Spleen (tissue), 13 donors: ENCODE results near the gene LRRC57. TPM values are rescaled to one million over a fixed set of nuclear protein-coding genes. Genes with fewer than 3 reads are reported as not detected.

Experiments used
- DNase-seq: peaks from one replicate; pipeline ENCODE4 v3.0.0-alpha.2; 2020
- H3K27ac ChIP-seq, 8 donors: fragments of 200-600 bp; sonication (generic) in 7 of 8; 1 replicate in 4 of 8; 2 replicates in 4 of 8; pipeline versions ENCODE4 v1.5.0 to v1.8.0; 2016 to 2021; ENCODE audit warnings: inconsistent platforms in 4 of 8, mild to moderate bottlenecking in 4 of 8, moderate library complexity in 1 of 8
- H3K27me3 ChIP-seq, 7 donors: fragments of 200-600 bp; sonication (generic) in 6 of 7; replicated peaks in 1 of 7; 1 replicate in 4 of 7; 2 replicates in 3 of 7; pipeline versions ENCODE4 v1.5.0 to v1.8.0; 2016 to 2021; ENCODE audit warnings: inconsistent platforms in 3 of 7, mild to moderate bottlenecking in 1 of 7
- H3K36me3 ChIP-seq, 6 donors: fragments of 200-600 bp; sonication (generic) in 5 of 6; 1 replicate in 4 of 6; 2 replicates in 2 of 6; pipeline versions ENCODE4 v1.5.0 to v1.8.0; 2016 to 2021; ENCODE audit warnings: inconsistent platforms in 2 of 6
- H3K4me1 ChIP-seq, 6 donors: fragments of 200-600 bp; sonication (generic) in 5 of 6; 1 replicate in 3 of 6; 2 replicates in 3 of 6; pipeline versions ENCODE4 v1.5.0 to v1.8.0; 2016 to 2021; ENCODE audit warnings: inconsistent platforms in 3 of 6
- H3K4me3 ChIP-seq, 8 donors: fragments of 200-600 bp; sonication (generic) in 7 of 8; 1 replicate in 4 of 8; 2 replicates in 4 of 8; pipeline versions ENCODE4 v1.5.0 to v1.8.0; 2016 to 2021; ENCODE audit warnings: inconsistent platforms in 4 of 8, mild to moderate bottlenecking in 4 of 8, moderate library complexity in 2 of 8
- H3K9me3 ChIP-seq, 8 donors: fragments of 200-600 bp; sonication (generic) in 7 of 8; 1 replicate in 4 of 8; 2 replicates in 4 of 8; pipeline versions ENCODE4 v1.5.0 to v1.8.0; 2016 to 2021; ENCODE audit warnings: inconsistent platforms in 4 of 8
- CTCF ChIP-seq, 11 experiments: fragments of 200-600 bp in 7 of 11; fragments of 450-650 bp in 4 of 11; sonication (generic) in 4 of 11; IDR thresholded peaks in 8 of 11; conservative IDR thresholded peaks in 3 of 11; 1 replicate in 7 of 11; 2 replicates in 4 of 11; pipeline versions ENCODE4 v1.4.0 to v1.8.0; 2016 to 2021; ENCODE audit warnings: antibody characterized with exemption in 11 of 11, inconsistent platforms in 4 of 11, mild to moderate bottlenecking in 1 of 11
- POLR2A ChIP-seq, 3 donors: fragments of 450-650 bp; IDR thresholded peaks; one replicate each; pipeline ENCODE4 v1.5.1; 2017; ENCODE audit warnings: antibody characterized with exemption in 3 of 3, mild to moderate bottlenecking in 1 of 3
- POLR2AphosphoS5 ChIP-seq, 3 donors: sonication (generic); formaldehyde crosslinking; IDR thresholded peaks; one replicate each; pipeline ENCODE4 v1.5.1; 2017; ENCODE audit warnings: antibody characterized with exemption in 3 of 3
- WGBS, 5 donors: extraction: QIAGEN DNeasy Blood & Tissue Kit in 3 of 5; methylation state at CpG; one replicate each; pipeline versions ENCODE4 v1.1.5 to v1.1.7; 2013 to 2018; 5-methylcytosine and 5-hydroxymethylcytosine counted together
- intact Hi-C: fragments of 100-400 bp; cut with DNase I; formaldehyde crosslinking; loops from one replicate; pipeline ENCODE4 v1.15.0; 2023; ENCODE audit warnings: low total_unique reads
- long read RNA-seq, 2 donors: transcript quantifications; one replicate each; lab custom pipeline, GENCODE V29; 2026
- polyA plus RNA-seq, 3 donors: library from polyadenylated mRNA; stranded (reverse); fragments of 200-250 nt; gene quantifications; one replicate each; pipeline ENCODE4 v1.2.1, GENCODE V29; 2013
- total RNA-seq, 7 donors: library from RNA; depleted of rRNA in 3 of 7; stranded (reverse); fragments of >200 nt in 3 of 7; fragmentation: NEBNext Ultra II Directional in 4 of 7; extraction: Animal tissue kit (Norgen Biotek cat#: 25700) in 4 of 7; gene quantifications; one replicate each; pipeline versions ENCODE4 v1.1.0 to v1.2.1, GENCODE V29; 2016 to 2021
- donor health status: healthy with polysubstance abuse.
- donor health status: DM: no; HTN: no; CAD: no; lungs with moderate emphysema.
- donor health status: DM: no; HTN: no; CAD: no.
- donor health status: Bipolar disorder and iron deficiency.
- donor health status: healthy.
- donor health status: DM: no; HTN: no; CAD: no.
- donor health status: DM: yes; HTN: yes; CAD: no.

Gene LRRC57
- total RNA-seq (10 to 100 TPM; 11.5 to 21.4 (median 17.9) TPM), polyA plus RNA-seq (1 to 10 TPM; 3.9 to 7.8 (median 5.9) TPM)
- long read RNA-seq, donor 1, partial matches to known transcripts = 0 of 3 reads
- long read RNA-seq, donor 1, other reads (novel, unspliced or antisense) = 0 of 3 reads
- long read RNA-seq, donor 2, partial matches to known transcripts = 0 of 2 reads
- long read RNA-seq, donor 2, other reads (novel, unspliced or antisense) = 0 of 2 reads

- peak within 1 kb of the TSS; percentile 75 to 99 (median 86) for H3K4me3 ChIP-seq
- peak within 1 kb of the TSS; percentile 90 to 99 (median 94) for H3K27ac ChIP-seq
- DNase-seq = peak; percentile 97
- 0 to 3% (median 0%) methylated on average over 28 to 71 of the region's 71 CpGs for WGBS, 5 donors
- H3K36me3 ChIP-seq = peaks cover 0 to 42% (median 13%) of the 10 kb centered on the region in 6 donors
- no peaks in the 10 kb centered on the region for H3K9me3 ChIP-seq
- TF ChIP-seq CTCF (IDR thresholded peaks at IDR 0.05 in 8 of 11, conservative IDR thresholded peaks at IDR 0.05 in 3 of 11) = peak in 2 of 11 experiments; percentile 10 to 21
- TF ChIP-seq POLR2AphosphoS5 (IDR thresholded peaks at IDR 0.05) = peak; percentile 97 to 98 (median 98)
- TF ChIP-seq POLR2A (IDR thresholded peaks at IDR 0.05) = peak in 1 of 3 donors; percentile 77
- H3K4me1 ChIP-seq = peaks cover 10 to 86% (median 52%) of the 10 kb centered on the region in 6 donors
- intact Hi-C loops = loop anchor here (5.0 kb wide), 1 partner anchor 99 kb away; no protein-coding TSS in a partner anchor
- no peaks in the 10 kb centered on the region for H3K27me3 ChIP-seq
These were observed at the start of gene LRRC57, which contains the start of gene HAUS2 for GRCh38 chr15:42548249-42549031. Gene LRRC57, minus strand, starts transcription at chr15:42548793. Its CDS starts 359 bp downstream, at chr15:42548434. Gene HAUS2, plus strand, starts transcription at chr15:42548838. Its CDS starts 35 bp downstream, at chr15:42548873.

- peak overlapping the region in 5 of 8 donors; percentile 21 to 55 (median 44) for H3K27ac ChIP-seq
- no peak overlapping the region for H3K4me3 ChIP-seq
- no peaks in the 10 kb centered on the region for H3K9me3 ChIP-seq
- no peaks in the 10 kb centered on the region for H3K27me3 ChIP-seq
- H3K36me3 ChIP-seq = no peaks in the 10 kb centered on the region
- intact Hi-C loops = no loop called here
- no peak for DNase-seq
- no peak for TF ChIP-seq POLR2AphosphoS5 (IDR thresholded peaks at IDR 0.05)
- no peak for TF ChIP-seq POLR2A (IDR thresholded peaks at IDR 0.05)
- no peak for TF ChIP-seq CTCF (IDR thresholded peaks at IDR 0.05 in 8 of 11, conservative IDR thresholded peaks at IDR 0.05 in 3 of 11)
- 43 to 56% (median 48%) methylated on average over 4 of the region's 4 CpGs for whole genome bisulfite sequencing, 5 donors
- peaks cover 0 to 15% (median 3%) of the 10 kb centered on the region in 6 donors for H3K4me1 ChIP-seq
These were observed 47.1 kb upstream of the LRRC57 start for GRCh38 chr15:42595626-42596240.

GRCh38 chr15:42594095-42594494, 45.5 kb upstream of the LRRC57 start:
- no peaks in the 10 kb centered on the region for H3K27me3 ChIP-seq
- H3K4me3 ChIP-seq = no peak overlapping the region
- TF ChIP-seq CTCF (IDR thresholded peaks at IDR 0.05 in 8 of 11, conservative IDR thresholded peaks at IDR 0.05 in 3 of 11) (no peak), POLR2AphosphoS5 (IDR thresholded peaks at IDR 0.05) (no peak), POLR2A (IDR thresholded peaks at IDR 0.05) (no peak)
- H3K36me3 ChIP-seq = no peaks in the 10 kb centered on the region
- 73 to 91% (median 76%) methylated on average over 5 of the region's 5 CpGs for WGBS, 5 donors
- peaks cover 0 to 15% (median 3%) of the 10 kb centered on the region in 6 donors for H3K4me1 ChIP-seq
- DNase-seq = no peak
- peak overlapping the region in 1 of 8 donors; percentile 18 for H3K27ac ChIP-seq
- H3K9me3 ChIP-seq = no peaks in the 10 kb centered on the region
- intact Hi-C loops = no loop called here
